ENCODE data around the gene GRK3. TPM values are rescaled to one million over a fixed set of nuclear protein-coding genes. Genes with fewer than 3 reads are reported as not detected.
"Not testable (repeated sequence)": the region's sequence is repeated elsewhere in the genome, so short reads cannot be mapped to it uniquely, and the experiment has no call there.

GRK3 gene
- total RNA-seq, 1 experiment from 2014 or later = 1.3 TPM

- Histone ChIP-seq H3K36me3 (no peaks in the 10 kb centered on the region), H3K4me3 (peak overlapping the region; percentile 41), H3K9me3 (no peaks in the 10 kb centered on the region), H3K27me3 (peaks cover 35% of the 10 kb centered on the region)
- DNase-seq = peak; percentile 10
Measured at GRCh38 chr22:25564979-25565677, 653 bp downstream of the GRK3 start.

GRCh38 chr22:25566186-25566897, 1.9 kb downstream of the GRK3 start:
- Histone ChIP-seq H3K36me3 (no peaks in the 10 kb centered on the region), H3K9me3 (no peaks in the 10 kb centered on the region), H3K27me3 (peaks cover 39% of the 10 kb centered on the region), H3K4me3 (no peak overlapping the region)
- no peak for DNase-seq

GRCh38 chr22:25566898-25567235, 2.4 kb downstream of the GRK3 start:
- no peaks in the 10 kb centered on the region for H3K36me3 ChIP-seq
- H3K27me3 ChIP-seq = peaks cover 39% of the 10 kb centered on the region
- H3K4me3 ChIP-seq = no peak overlapping the region
- no peak for DNase-seq
- no peaks in the 10 kb centered on the region for H3K9me3 ChIP-seq

- Histone ChIP-seq H3K9me3 (no peaks in the 10 kb centered on the region), H3K36me3 (no peaks in the 10 kb centered on the region), H3K4me3 (no peak overlapping the region), H3K27me3 (peaks cover 39% of the 10 kb centered on the region)
- no peak for DNase-seq
Measured at GRCh38 chr22:25567251-25567675, 2.8 kb downstream of the GRK3 start.

GRCh38 chr22:25568066-25568465, 3.6 kb downstream of the GRK3 start:
- not testable (repeated sequence) for H3K4me3 ChIP-seq, H3K9me3 ChIP-seq, DNase-seq, H3K36me3 ChIP-seq
- H3K27me3 ChIP-seq = peaks cover 39% of the 10 kb centered on the region

GRCh38 chr22:25569361-25569760, 4.9 kb downstream of the GRK3 start:
- H3K9me3 ChIP-seq = no peaks in the 10 kb centered on the region
- H3K27me3 ChIP-seq = peaks cover 29% of the 10 kb centered on the region
- no peak for DNase-seq
- no peaks in the 10 kb centered on the region for H3K36me3 ChIP-seq
- H3K4me3 ChIP-seq = no peak overlapping the region

GRCh38 chr22:25569983-25570382, 5.5 kb downstream of the GRK3 start:
- H3K4me3 ChIP-seq = no peak overlapping the region
- H3K9me3 ChIP-seq = no peaks in the 10 kb centered on the region
- no peak for DNase-seq
- no peaks in the 10 kb centered on the region for H3K36me3 ChIP-seq
- peaks cover 26% of the 10 kb centered on the region for H3K27me3 ChIP-seq

- Histone ChIP-seq H3K36me3 (no peaks in the 10 kb centered on the region), H3K27me3 (peaks cover 21% of the 10 kb centered on the region), H3K4me3 (no peak overlapping the region), H3K9me3 (no peaks in the 10 kb centered on the region)
- no peak for DNase-seq
Measured at GRCh38 chr22:25570486-25570885, 6.0 kb downstream of the GRK3 start.

- not testable (repeated sequence) for H3K27me3 ChIP-seq, H3K36me3 ChIP-seq, DNase-seq, H3K4me3 ChIP-seq, H3K9me3 ChIP-seq
Measured at GRCh38 chr22:25571969-25572707, 7.7 kb downstream of the GRK3 start.

- no peaks in the 10 kb centered on the region for H3K9me3 ChIP-seq
- peaks cover 4% of the 10 kb centered on the region; the same call in 1 of the 2 replicates for H3K27me3 ChIP-seq
- H3K36me3 ChIP-seq = no peaks in the 10 kb centered on the region
- H3K4me3 ChIP-seq = no peak overlapping the region
- DNase-seq = no peak
Measured at GRCh38 chr22:25572708-25573171, 8.3 kb downstream of the GRK3 start.

- Histone ChIP-seq H3K36me3 (no peaks in the 10 kb centered on the region), H3K4me3 (no peak overlapping the region), H3K27me3 (peaks cover 4% of the 10 kb centered on the region; the same call in 1 of the 2 replicates), H3K9me3 (no peaks in the 10 kb centered on the region)
- DNase-seq = no peak
Measured at GRCh38 chr22:25573841-25574240, 9.4 kb downstream of the GRK3 start.

- Histone ChIP-seq H3K27me3 (peaks cover 4% of the 10 kb centered on the region; the same call in 1 of the 2 replicates), H3K36me3 (no peaks in the 10 kb centered on the region), H3K4me3 (no peak overlapping the region), H3K9me3 (no peaks in the 10 kb centered on the region)
- DNase-seq = no peak
Measured at GRCh38 chr22:25574736-25575135, 10.3 kb downstream of the GRK3 start.

- H3K36me3 ChIP-seq, H3K27me3 ChIP-seq, H3K9me3 ChIP-seq, DNase-seq, H3K4me3 ChIP-seq: not testable (repeated sequence)
Measured at GRCh38 chr22:25575674-25576392, 11.4 kb downstream of the GRK3 start.

- not testable (repeated sequence) for H3K27me3 ChIP-seq, DNase-seq, H3K36me3 ChIP-seq, H3K9me3 ChIP-seq, H3K4me3 ChIP-seq
Measured at GRCh38 chr22:25581452-25581851, 17.0 kb downstream of the GRK3 start.

GRCh38 chr22:25582946-25583345, 18.5 kb downstream of the GRK3 start:
- H3K9me3 ChIP-seq = no peaks in the 10 kb centered on the region
- no peaks in the 10 kb centered on the region for H3K36me3 ChIP-seq
- no peak overlapping the region for H3K4me3 ChIP-seq
- no peaks in the 10 kb centered on the region for H3K27me3 ChIP-seq
- DNase-seq = peak; percentile 2

GRCh38 chr22:25584993-25585392, 20.5 kb downstream of the GRK3 start:
- not testable (repeated sequence) for DNase-seq, H3K27me3 ChIP-seq, H3K9me3 ChIP-seq, H3K36me3 ChIP-seq, H3K4me3 ChIP-seq

GRCh38 chr22:25589664-25590063, 25.2 kb downstream of the GRK3 start:
- DNase-seq = not testable (repeated sequence)

More at GRCh38 chr22:25589664-25590063, 25.2 kb downstream of the GRK3 start:
- not testable (repeated sequence) for H3K4me3 ChIP-seq, H3K9me3 ChIP-seq, H3K36me3 ChIP-seq, H3K27me3 ChIP-seq
